Middle frontal gyrus (tissue), 1 donor: Measurements from ENCODE around the gene CSRP1.
"Not testable (repeated sequence)": the region's sequence is repeated elsewhere in the genome, so short reads cannot be mapped to it uniquely, and the experiment has no call there.

ENCODE experiments used
- DNase-seq: peaks from one replicate; pipeline ENCODE4 v3.0.0-alpha.2; 2015; ENCODE audit warnings: low spot score; ENCODE audit errors: extremely low spot score

Gene CSRP1

GRCh38 chr1:201497935-201498509 lies 8.9 kb downstream of the CSRP1 start:
- no peak for DNase-seq

GRCh38 chr1:201496296-201496690 lies 10.6 kb downstream of the CSRP1 start:
- DNase-seq = no peak

- DNase-seq = peak; percentile 68
Measured at GRCh38 chr1:201495551-201496295, 11.2 kb downstream of the CSRP1 start.

- DNase-seq = no peak
Measured at GRCh38 chr1:201493757-201494617, 12.9 kb downstream of the CSRP1 start.

GRCh38 chr1:201493026-201493656 lies 13.8 kb downstream of the CSRP1 start:
- DNase-seq = not testable (repeated sequence)

- DNase-seq = no peak
Measured at GRCh38 chr1:201491896-201492511, 14.9 kb downstream of the CSRP1 start.

GRCh38 chr1:201490708-201491131 lies 16.2 kb downstream of the CSRP1 start:
- DNase-seq = no peak

- DNase-seq = no peak
Measured at GRCh38 chr1:201489643-201490261, 17.2 kb downstream of the CSRP1 start.

GRCh38 chr1:201488830-201489589 lies 17.9 kb downstream of the CSRP1 start:
- DNase-seq = no peak

GRCh38 chr1:201487742-201488141 lies 19.2 kb downstream of the CSRP1 start:
- DNase-seq = no peak

GRCh38 chr1:201486187-201486586 lies 20.7 kb downstream of the CSRP1 start:
- no peak for DNase-seq

GRCh38 chr1:201485184-201485774 lies 21.6 kb downstream of the CSRP1 start:
- no peak for DNase-seq

GRCh38 chr1:201483373-201483949 lies 23.5 kb downstream of the CSRP1 start:
- no peak for DNase-seq

GRCh38 chr1:201482755-201483154 lies 24.2 kb downstream of the CSRP1 start:
- DNase-seq = no peak

GRCh38 chr1:201481761-201482493 lies 25.0 kb downstream of the CSRP1 start:
- peak; percentile 62 for DNase-seq

- no peak for DNase-seq
Measured at GRCh38 chr1:201481004-201481380, 25.9 kb downstream of the CSRP1 start.

GRCh38 chr1:201480231-201481003 lies 26.5 kb downstream of the CSRP1 start:
- DNase-seq = no peak

- no peak for DNase-seq
Measured at GRCh38 chr1:201479201-201479730, 27.7 kb downstream of the CSRP1 start.
